Suppressor macrophage (primary cell): ENCODE data around the gene SYNGR2.

ENCODE experiments used
- DNase-seq, 4 experiments: peaks; one replicate each; pipeline ENCODE4 v3.0.0-alpha.2; 2020 to 2022
- total RNA-seq, 17 experiments: gene quantifications; one replicate each; lab custom pipeline; 2026; ENCODE audit warnings: mixed read lengths in 6 of 17, inconsistent platforms in 3 of 17; lab: John Stamatoyannopoulos, UW

Gene SYNGR2, protein sequence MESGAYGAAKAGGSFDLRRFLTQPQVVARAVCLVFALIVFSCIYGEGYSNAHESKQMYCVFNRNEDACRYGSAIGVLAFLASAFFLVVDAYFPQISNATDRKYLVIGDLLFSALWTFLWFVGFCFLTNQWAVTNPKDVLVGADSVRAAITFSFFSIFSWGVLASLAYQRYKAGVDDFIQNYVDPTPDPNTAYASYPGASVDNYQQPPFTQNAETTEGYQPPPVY
- total RNA-seq, result 101 to 181 (median 145) reads per million in 17 experiments

DNA sequence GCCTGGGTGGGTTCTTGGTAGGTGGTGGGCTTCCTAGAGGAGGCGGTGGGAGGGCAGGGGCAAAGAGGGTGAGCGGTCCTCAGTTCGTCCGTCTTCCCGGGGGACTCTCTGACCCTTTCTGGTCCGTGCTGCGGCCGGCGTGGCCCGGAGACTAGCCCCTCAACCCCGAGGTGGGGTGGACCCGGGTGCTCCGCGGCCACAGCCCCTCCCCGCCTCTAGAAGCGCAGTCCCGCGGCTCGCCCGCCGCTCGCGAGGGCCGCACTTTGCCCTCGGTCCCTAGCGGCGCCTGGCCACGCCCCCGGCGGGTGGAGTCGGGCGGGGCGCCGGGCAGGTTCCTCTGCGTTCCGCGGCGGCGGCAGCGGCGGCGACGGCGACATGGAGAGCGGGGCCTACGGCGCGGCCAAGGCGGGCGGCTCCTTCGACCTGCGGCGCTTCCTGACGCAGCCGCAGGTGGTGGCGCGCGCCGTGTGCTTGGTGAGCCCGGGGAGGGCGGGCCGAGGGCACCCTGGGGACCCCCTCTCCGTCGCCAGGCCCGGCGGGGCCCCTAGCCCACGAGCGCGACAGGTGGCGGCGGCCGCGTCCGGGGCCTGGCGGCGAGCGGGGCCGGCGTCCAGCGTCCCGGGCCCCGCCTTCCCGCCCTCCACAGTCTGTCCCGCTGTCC, at the start of gene SYNGR2:
Gene SYNGR2 (plus strand): TSS at position 340 of the 661 bp plus-strand sequence. CDS start 36 bp downstream, at position 376.
- DNase-seq, result peak; percentile 91 to 98 (median 94)

GRCh38 chr17:78118801-78119241, 49.6 kb upstream of the SYNGR2 start:
- no peak for DNase-seq

GRCh38 chr17:78120537-78120936, 47.8 kb upstream of the SYNGR2 start:
- DNase-seq, result no peak

DNA sequence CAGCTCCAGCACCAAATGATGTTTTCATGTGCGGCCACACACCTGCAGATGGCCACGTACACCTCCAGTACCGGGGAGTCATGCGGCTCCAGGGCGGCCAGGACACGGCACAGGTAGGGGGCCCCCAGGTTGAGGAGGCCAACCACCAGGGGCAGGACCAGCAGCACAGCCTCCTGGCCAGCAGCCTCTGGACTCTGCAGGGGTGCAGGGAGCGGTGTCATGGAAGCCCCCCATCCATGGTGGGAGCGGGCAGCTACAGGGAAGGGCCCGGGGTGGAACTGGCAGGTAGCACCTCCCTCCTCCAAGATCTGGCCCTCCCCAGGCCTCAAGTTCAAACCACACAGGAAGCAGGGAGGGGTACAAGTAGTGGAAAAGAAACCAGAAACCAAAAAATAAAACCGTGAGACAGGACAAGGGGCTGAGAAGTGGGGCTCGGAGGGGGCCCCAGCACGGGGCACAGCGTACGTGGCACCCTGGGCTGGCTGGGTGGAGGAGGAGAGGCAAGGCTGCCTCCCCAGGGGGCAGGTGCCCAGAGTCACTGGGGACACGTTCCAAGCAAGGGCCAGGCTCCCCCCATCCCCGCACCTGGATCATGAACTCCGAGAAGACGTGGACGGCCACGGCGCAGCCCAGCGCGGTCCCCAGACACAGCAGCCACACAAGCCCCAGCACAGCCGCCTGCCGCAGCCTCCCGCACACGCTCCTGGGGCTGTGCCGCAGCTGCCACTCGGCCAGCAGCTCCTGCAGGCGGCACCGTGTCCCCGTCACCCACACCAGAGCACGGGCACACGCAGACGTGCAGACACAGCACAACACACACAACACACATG, 47.2 kb upstream of the SYNGR2 start:
- DNase-seq, result no peak

DNA sequence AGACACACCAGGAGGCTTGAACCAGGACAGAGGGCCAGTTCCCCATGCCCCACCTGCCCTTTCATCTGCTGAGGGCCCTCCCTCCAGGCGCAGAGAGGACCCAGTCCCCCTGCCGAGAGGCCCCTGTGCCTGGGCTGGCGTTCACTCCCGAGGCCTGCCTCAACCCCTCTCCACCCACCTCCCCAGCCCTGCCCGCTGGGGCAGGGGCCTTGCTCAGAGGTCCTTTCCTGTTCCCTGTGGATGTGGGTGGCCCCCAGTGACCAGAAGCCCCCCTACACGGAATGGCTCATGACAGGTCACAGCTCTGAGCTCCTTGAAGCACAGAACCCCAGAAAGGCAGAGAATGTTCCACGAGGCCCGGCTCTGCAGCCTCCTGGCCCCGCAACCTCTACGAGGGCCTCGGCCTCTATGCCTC, 46.6 kb upstream of the SYNGR2 start:
- no peak for DNase-seq

GRCh38 chr17:78122216-78122930, 46.0 kb upstream of the SYNGR2 start:
- no peak for DNase-seq

- DNase-seq, result no peak
Measured at GRCh38 chr17:78122931-78123249, 45.5 kb upstream of the SYNGR2 start.

GRCh38 chr17:78123258-78123929, 45.0 kb upstream of the SYNGR2 start:
- no peak for DNase-seq

DNA sequence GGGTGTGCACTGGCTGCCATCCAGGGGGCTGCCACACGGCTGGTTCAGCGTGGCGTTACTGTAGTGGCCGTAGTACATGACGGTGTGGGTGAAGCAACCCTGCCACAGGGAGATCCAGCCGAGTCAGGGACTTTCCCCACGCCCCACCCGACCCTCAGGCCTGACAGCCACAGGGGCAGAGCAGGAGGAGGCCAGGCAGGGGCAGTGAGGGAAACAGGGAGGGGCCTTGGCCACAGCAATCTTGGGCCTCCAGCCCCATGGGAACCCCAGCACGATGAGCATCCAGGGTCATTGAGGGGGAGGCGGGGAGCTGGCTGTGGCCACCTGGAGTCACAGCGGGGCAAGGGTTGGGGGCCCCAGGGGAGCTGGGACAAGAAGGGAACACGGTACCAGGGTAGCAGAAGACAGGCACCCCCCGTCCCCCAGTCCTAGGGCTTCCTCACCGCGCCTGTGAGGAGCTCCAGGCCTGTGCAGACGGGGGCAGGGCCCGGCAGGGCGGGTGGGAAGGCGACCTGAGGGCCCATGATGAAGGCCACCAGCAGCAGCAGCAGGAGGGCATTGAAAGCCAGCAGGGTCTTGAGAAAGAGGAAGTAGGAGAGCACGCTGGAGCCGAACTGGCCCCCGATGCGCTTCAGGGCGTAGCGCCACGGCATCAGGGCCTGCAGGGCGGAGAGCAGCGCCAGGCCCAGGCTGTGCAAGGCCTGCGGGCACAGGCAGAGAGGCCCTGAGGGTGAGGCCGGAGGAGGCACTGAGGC, 44.1 kb upstream of the SYNGR2 start:
- peak; percentile 69 to 82 (median 78) for DNase-seq

- no peak for DNase-seq
Measured at GRCh38 chr17:78124836-78125137, 43.6 kb upstream of the SYNGR2 start.

- peak in 3 of 4 experiments; percentile 9 to 58 (median 34) for DNase-seq
Measured at GRCh38 chr17:78125138-78125913, 43.1 kb upstream of the SYNGR2 start.

DNA sequence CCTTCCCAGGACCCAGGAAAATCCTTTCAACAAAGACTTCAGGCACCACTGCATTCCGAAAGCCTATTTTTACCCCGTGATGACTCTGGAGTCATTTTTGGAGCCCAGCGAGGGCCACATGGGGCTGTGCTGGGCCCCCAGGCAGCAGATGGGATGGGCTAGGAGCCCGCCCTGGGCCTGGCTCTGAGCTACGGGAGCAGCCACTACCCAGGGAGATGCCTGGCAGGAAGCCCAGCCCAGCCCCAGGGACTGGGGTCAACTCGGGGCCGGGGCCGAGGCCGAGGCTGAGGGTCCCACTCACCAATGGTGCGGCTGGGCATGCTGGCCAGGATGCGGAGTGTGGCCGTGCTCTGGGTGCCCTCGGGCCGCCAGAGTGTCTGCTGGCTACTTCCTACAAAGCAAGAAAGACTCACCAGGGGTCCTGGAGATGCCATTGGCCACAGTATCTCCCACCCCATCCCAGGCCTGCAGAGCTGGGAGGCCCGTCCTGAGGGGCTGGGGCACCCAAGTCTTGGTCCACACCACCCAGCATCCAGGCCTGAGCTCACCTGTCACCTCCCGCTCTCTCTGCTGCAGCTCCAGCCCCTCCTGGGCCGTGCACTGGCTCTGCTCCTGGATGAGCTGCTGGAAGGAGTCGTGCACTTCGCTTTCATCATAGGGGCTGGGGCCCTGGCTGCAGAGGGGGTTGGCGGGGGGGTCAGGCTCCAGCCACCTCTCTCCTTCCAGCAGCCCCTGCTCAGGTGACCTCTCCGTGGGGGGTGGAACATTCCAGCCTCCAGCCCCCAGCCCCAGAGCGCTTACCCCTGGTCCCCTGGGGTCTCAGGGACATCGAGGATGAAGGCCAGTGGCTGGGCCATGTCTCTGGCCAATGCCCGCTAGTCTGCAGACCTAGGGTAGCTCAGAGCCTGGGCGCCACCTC, 42.1 kb upstream of the SYNGR2 start:
- DNase-seq, result no peak

DNA sequence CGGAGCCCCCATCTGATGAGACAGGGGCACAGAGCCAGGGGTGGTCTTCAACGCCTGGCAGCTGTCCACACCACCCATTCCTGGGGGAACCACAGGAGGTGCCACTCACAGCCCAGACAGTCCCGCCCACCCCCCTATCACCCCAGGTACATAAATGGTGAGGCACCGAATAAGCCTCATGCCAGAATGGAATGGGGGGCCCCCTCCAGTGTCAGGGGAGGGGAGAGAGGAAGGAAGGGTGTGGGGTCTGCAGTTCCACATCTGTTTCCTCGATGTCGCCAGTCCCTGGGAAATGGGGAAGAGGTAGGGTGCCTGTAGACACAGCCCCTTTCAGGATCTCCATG, 41.5 kb upstream of the SYNGR2 start:
- DNase-seq, result no peak

- DNase-seq, result peak; percentile 94 to 97 (median 95)
Measured at GRCh38 chr17:78127239-78127887, 41.0 kb upstream of the SYNGR2 start.

DNA sequence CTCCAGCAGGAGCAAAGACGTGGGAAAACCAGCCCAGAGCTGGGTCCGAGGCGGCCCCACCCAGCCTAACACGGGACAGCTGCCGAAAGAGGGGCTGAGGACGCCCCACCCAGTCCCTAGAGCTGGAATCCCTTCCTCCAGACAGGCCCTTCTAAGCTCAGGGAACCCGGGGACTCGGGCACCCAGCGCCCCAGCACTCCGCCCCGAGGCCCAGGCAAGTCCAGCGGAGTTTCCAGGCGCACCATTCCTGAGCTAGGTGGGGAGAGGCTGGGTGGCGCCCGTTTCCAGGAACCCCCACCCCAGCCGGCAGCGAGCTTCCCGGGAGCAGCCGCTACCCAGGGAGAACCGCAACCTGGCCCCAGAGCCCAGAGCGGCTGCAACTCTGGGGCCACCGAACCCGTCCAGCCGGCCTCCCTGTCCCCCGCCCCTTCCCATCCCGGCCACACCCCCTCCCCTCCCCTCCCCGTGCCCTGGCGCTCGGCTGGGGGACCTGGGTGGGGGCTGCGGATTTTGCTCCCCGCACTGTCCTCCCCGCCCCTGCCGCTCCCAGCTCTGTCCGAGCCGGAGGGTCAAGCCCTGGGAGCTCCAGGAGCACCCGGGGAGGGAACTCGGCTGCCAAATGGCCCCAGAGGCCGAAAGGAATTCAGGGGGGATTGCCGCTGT, 40.4 kb upstream of the SYNGR2 start:
- peak in 3 of 4 experiments; percentile 37 to 67 (median 60) for DNase-seq

- peak; percentile 68 to 90 (median 79) for DNase-seq
Measured at GRCh38 chr17:78128551-78129350, 39.6 kb upstream of the SYNGR2 start, which contains the start of gene TMC6. TMC6 (minus strand) TSS chr17:78128755; CDS start chr17:78126832, 1,923 bp downstream.

- peak in 2 of 4 experiments; percentile 46 to 51 for DNase-seq
Measured at GRCh38 chr17:78129351-78130089, 38.9 kb upstream of the SYNGR2 start.
